Epithelial cell of proximal tubule (primary cell): Measurements from ENCODE around the gene HINT3. TPM values are rescaled to one million over a fixed set of nuclear protein-coding genes. Genes with fewer than 3 reads are reported as not detected.
"Not testable (repeated sequence)": the region's sequence is repeated elsewhere in the genome, so short reads cannot be mapped to it uniquely, and the experiment has no call there.

Experiments
- DNase-seq: peaks from one replicate; pipeline ENCODE4 v3.0.0-alpha.2; 2011; ENCODE audit warnings: low read depth
- H3K4me3 ChIP-seq: 2 replicates; pipeline ENCODE4 v1.5.1; 2011; ENCODE audit warnings: low read depth, mild to moderate bottlenecking, low read length
- CTCF ChIP-seq: conservative IDR thresholded peaks from 2 replicates; pipeline ENCODE4 v1.5.1; 2012; ENCODE audit warnings: low read depth, mild to moderate bottlenecking, low read length
- total RNA-seq: library from RNA; depleted of rRNA; stranded (reverse); fragments of >200 nt; gene quantifications from 2 replicates; pipeline ENCODE4 v1.2.3, GENCODE V29; 2015

HINT3 gene
- total RNA-seq, 1 donor from 2014 or later = 12.8 TPM

GRCh38 chr6:125961117-125961516 lies 4.5 kb downstream of the HINT3 start:
- DNase-seq = no peak
- H3K4me3 ChIP-seq = no peak overlapping the region
- no peak for TF ChIP-seq CTCF

GRCh38 chr6:125962900-125963497 lies 6.4 kb downstream of the HINT3 start:
- no peak overlapping the region for H3K4me3 ChIP-seq
- no peak for TF ChIP-seq CTCF
- no peak for DNase-seq

DNA sequence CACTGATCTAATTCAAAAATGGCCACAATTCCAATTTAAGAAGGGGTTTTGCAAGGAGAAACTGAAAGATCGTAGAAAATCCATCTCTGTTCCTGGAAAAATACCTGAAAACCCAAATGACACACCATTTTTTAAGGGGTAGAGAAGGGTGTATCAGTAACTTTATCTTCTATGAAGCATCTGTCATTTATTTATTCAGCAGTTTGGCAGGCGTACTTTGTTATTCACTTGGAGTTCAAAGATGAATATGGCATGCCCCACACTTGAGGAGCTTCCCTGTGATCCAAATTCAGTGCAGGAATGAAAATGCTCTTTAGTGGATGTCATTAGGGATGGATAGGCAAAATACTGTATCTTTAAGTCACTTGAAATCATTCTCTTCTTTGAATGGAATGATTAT lies 7.2 kb downstream of the HINT3 start:
- no peak for TF ChIP-seq CTCF
- H3K4me3 ChIP-seq = no peak overlapping the region
- no peak for DNase-seq

GRCh38 chr6:125966569-125966968 lies 10.0 kb downstream of the HINT3 start:
- TF ChIP-seq CTCF = no peak
- DNase-seq = no peak
- no peak overlapping the region for H3K4me3 ChIP-seq

DNA sequence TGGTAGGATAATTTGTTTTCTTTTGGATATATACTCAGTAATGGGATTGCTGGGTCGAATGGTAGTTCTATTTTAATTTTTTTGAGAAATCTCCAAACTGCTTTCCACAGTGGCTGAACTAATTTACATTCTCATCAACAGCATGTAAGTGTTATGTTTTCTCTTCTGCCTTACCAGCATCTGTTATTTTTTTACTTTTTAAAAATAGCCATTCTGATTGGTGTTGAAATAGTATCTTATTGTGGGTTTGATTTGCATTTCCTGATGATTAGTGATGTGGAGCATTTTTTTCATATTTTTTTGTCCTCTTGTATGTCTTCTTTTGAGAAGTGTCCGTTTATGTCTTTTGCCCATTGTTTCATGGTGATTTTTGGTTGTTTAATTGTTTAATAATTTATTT lies 11.9 kb downstream of the HINT3 start:
- H3K4me3 ChIP-seq = no peak overlapping the region
- no peak for DNase-seq
- no peak for TF ChIP-seq CTCF

- no peak for DNase-seq
- no peak overlapping the region for H3K4me3 ChIP-seq
- no peak for TF ChIP-seq CTCF
Observed at GRCh38 chr6:125970760-125971159, 14.2 kb downstream of the HINT3 start.

GRCh38 chr6:125972478-125972877 lies 15.9 kb downstream of the HINT3 start:
- not testable (repeated sequence) for H3K4me3 ChIP-seq, DNase-seq
